AG08396 (cell line): Measurements from ENCODE around the gene TBC1D22A.
"Not testable (repeated sequence)": the region's sequence is repeated elsewhere in the genome, so short reads cannot be mapped to it uniquely, and the experiment has no call there.

Experiments
- DNase-seq: peaks from one replicate; pipeline ENCODE4 v3.0.0; 2012; ENCODE audit warnings: low spot score, mixed read lengths

Gene TBC1D22A

DNA sequence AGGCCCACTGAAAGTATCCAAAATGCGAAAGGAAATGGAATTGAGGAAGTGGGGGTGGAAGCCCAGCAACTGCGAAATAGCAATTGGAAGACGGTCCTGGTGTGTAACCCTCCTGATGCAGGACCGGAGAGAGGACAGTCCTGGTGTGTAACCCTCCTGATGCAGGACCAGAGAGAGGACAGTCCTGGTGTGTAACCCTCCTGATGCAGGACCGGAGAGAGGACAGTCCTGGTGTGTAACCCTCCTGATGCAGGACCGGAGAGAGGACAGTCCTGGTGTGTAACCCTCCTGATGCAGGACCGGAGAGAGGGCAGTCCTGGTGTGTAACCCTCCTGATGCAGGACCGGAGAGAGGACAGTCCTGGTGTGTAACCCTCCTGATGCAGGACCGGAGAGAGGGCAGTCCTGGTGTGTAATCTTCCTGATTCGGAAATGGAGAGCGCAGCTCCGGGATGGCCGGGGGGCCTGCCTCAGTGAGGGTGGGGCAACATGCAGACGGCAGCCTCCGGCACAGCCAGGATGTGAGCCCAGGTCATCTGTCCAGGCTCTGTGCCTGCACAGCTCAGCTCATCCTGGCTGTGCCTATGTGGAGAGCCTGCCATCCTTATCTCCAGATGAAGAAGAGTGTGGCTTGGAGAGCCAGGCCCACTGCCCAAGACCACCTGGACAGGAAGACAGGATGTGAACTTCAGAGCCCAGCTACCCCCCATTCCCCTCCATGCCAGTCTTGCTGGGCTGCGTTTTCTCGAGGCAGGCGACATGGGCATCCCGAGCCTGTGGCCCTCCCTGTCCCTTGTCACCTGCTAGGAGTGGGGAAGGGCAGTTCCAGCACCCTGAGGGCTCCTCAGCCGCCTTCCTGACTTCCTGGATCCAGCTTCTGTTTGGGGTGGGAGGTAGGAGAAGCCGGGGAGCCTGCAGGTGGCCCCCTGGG is 408.3 kb downstream of the TBC1D22A start:
- not testable (repeated sequence) for DNase-seq

DNA sequence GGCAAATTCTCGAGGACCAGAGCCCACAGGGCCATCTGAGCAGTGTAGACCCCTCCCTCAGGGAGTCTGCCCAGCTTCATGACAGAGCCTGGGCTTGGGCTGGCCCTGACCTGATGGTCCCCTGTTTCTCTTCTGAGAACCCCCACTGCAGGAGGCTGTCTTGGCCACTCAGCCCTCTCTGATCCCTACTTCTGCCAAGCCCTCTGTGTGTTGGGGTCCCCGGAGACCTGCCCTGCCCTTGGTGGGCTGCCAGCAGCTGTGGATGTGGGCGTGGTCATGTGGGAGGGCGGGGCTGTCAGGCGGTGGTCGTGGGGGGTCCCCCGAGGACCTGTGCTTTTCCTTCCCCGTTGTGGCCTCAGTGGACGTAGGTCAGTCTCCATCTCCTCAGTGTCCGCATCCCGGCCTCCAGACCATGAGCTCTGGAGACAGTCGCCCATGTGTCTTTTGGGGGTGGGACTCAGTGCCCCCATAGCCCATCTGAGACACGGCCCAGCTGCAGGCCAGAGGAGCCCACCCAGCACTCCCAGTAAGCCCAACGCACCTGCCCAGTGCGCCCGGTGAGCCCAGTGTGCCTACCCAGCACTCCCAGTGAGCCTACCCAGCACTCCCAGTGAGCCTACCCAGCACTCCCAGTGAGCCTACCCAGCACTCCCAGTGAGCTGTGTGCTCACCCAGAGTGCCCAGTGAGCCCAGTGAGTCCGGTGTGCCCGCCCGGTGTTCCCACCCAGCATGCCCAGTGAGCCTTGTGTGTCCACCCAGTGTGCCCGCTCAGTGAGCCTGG is 409.2 kb downstream of the TBC1D22A start:
- DNase-seq, result no peak

DNA sequence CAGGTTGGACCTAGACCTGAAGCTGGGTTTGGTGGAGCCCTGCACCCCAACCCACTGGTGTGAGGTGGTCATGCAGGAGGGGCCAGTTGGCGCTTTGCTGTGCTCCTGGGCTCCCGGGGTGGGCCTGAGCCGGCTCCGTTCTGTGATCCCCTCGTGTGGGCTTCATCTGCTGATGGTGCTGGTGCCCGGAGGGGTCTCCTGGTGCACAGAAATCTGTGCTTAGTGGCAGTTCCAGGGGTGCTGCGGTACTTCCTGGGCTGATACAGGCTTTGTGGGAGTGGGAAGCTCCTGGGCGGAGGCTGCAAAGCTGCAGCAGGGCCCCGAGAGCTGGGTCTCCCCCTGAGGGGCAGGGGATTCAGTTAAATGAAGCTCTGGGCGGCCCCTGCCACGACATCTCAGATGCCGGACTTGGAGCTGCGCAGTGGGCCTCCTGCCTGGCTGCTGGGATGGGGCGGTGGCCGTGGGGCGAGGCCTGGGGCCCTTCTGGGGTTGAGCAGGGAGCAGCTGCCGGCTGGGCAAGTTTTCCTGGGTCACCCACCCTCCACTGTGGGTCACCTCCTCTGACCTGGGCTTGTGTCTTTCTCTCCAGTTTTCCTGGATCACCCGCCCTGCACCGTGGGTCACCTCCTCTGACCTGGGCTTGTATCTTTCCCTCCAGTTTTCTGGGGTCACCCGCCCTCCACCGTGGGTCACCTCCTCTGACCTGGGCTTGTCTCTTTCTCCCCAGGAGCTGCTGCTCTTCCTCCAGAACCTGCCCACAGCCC is 410.5 kb downstream of the TBC1D22A start:
- no peak for DNase-seq

DNA sequence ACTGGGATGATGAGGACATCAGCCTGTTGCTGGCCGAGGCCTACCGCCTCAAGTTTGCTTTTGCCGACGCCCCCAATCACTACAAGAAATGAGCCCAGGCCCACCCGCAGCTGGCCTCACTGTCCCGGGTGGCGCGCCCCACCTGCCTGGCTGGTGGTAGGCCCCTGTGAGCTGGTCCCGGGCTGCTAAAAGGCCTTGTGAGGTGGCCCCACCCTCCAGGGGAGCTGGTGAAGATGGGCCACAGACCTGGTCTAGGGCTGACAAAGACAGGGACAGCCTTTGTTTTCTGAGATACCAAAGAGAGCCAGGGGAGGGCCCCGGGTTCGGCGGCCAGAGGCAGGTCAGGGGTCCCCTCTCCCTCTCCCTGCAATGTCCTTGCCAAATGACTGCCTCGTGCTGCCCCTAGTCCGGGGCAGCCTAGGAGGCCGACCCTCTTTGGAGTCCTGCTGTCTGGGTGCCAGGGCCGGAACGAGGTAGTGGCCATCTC is 411.1 kb downstream of the TBC1D22A start:
- DNase-seq, result no peak

DNA sequence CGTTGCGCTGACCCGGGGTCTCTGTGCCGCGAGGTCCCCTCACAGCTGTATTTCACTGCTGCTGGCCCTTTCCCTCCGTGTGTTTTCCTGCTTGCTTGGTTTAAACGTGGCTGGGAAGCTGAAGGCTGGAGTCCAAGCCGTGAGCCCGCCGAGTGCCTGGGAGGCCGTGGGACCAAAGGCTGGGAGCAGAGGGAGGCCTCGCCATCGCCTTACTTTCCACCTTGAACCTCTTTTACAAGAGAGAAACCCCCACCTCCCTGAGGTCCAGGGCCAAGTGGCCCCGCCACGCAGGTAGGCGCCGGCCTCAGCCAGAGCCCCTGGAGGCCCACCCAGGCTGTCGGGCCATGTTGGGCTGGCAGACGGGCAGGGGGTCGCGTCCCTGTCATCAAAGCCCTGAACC is 411.6 kb downstream of the TBC1D22A start:
- DNase-seq, result no peak

DNA sequence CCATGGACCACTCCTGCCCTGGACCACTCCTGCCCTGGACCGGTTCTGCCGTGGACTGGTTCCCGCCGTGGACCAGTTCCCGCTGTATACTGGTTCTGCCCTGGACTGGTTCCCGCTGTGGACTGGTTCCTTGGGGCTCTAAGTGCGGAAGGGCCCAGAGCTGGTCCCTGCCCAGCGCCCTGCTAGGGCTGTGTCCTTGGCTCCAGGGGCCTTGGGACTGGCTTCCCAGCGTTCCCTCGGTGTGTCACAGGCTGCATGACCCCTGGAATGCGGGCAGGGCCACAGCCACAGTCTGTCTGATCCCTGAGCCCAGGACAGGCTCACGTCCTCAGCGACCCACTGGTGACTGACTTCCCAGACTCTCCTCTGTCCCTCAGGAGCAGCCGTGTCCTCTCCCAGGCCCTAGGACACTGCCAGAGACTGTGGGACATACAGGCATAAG is 412.2 kb downstream of the TBC1D22A start:
- peak; percentile 17 for DNase-seq

DNA sequence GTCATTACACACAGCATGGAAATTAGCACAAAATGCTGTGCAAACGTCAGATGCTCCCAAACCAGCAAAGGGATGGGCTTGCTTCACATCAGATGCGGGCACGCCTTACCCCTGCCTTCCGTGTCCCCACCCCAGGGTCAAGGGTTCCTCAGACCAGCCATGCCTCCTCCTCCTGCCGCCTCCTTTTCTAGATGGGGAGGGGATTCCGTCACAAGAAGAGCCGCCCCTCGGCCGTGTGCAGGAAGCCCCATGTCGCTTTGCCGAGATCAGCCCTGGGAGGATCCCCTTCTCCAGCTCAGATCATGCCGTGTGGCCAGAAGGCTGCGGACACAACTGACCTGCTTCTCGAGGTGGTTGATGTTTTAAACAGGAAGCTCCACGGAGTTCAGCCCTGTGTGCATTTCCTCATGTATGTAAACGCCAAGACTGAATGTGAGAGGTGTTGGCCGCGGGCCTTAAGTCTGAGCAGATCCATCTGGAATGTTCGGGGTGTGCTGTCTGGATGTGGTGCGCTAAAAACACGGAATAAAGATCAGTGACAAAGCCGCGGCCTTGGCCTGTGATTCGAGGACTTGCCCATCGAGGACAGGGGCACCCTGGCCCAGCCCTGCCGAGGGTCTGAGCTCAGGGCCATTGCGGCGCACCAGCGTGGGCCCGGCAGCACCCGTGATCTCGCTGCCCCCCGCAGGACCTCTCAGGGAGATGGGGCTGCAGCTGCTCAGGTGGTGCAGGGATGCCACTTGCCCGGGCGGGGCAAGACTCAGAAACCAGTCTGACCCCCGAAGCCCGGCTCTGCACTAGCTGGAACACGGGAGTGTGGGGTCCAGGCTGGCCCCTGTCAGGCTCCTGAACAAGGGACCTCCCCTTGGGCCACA is 412.9 kb downstream of the TBC1D22A start:
- peak; percentile 86 for DNase-seq

DNA sequence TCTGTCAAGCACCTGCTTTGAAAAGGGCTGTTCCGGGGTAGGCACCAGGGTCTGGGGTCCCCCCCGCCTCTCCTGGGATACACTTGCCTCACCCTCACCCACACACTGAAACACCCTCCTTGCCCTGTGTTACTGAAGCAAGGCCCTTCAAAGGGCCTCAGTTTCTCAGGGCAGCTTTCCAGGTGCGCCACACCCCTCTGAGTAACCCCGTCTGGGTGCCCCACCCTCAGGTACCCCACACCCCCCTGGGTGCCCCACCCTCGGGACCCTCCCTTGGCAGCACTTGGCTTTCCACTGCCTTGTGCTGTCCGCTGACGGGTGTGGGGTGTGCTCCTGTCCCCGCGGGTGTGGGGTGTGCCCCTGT is 413.6 kb downstream of the TBC1D22A start:
- no peak for DNase-seq

DNA sequence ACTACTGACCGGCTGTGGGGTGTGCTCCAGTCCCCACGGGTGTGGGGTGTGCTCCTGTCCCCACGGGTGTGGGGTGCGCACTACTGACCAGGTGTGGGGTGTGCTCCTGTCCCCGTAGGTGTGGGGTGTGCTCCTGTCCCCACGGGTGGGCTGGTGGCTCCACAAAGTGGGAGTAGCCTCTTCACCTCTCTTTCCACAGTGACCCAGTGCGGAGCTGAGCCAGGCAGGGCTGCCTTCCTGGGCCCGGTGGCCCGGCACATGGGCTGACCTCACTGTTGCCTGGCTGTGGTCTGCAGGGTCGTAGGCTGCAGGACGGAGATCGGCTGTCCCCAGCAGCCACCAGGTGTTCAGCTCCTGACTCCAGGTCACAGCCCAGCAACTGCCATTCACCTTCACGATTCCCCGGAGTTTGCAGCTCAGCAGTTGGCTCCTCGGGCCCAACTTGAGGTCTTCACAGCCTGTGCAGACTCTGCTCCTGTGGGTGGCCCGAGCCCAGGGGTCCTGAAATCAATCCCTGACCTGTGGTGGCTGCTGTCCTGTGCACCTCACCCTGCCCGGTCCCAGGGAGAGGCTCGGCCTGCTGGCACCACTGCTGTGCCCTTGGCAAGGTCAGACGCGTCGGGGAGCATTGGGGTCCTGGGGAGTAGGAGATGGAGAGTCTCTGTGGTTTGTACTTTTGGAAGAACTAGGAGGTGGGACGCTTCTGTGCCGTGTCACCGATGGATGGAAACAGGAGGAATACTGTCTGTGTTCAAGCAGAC is 414.3 kb downstream of the TBC1D22A start:
- no peak for DNase-seq

DNA sequence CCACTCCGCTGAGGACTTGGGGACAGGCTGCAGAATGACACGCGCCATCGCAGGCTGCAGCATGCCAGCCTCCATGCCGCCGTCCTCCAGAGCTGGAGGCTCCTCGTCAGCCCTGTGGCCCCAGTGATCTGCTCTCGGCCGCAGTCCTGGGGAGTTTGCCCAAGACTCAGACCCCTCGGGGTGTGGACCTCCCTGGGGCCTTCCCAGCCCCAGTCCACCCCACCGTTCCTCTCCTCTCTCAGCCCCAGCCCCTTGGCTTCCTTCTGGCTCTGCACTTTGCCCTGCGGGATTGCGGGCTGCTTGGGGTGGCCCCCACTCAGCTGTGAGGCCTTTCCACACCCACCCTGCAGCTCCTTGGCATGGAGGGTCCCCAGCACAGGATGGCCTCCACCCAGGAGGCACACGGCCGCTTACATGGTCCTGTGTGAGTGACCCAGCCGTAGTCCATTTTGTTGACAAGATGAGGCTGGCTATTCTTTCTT is 414.9 kb downstream of the TBC1D22A start:
- no peak for DNase-seq

DNA sequence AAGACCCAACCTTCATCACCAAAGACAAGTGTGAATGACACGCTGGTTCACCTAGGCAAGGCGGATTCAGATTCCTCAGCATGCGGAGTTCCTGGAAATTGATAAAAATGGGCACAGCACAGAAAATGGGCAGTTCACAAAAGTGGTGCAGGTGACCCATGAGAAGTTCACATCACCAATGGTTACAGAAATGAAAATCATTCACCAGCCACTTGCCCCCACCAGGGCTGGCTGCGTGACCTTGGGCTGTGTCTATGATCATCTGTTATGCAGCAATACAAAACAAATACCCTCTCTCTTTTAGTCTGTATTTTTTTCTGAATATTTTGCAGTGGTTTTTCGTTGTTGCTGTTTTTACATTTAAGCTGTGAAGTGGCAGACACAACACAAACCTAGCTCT is 415.9 kb downstream of the TBC1D22A start:
- no peak for DNase-seq

DNA sequence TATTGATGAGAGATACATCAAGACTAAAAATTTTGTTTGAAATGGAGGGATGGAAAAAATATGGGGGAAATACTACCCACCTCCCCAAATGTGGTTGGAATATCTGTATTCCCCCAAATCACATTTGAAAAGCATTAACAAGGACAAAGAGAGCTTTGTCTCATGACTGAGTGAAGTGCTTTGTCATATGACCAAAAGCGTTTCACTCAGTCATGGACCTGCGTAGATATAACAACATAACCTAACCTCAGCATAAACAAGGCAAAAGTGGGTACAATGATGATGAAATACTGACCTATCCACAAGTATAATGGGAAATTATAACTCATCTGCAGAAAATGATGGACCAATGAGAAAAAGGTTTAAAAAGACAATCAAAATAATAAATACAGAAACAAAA is 418.3 kb downstream of the TBC1D22A start:
- DNase-seq, result no peak

DNA sequence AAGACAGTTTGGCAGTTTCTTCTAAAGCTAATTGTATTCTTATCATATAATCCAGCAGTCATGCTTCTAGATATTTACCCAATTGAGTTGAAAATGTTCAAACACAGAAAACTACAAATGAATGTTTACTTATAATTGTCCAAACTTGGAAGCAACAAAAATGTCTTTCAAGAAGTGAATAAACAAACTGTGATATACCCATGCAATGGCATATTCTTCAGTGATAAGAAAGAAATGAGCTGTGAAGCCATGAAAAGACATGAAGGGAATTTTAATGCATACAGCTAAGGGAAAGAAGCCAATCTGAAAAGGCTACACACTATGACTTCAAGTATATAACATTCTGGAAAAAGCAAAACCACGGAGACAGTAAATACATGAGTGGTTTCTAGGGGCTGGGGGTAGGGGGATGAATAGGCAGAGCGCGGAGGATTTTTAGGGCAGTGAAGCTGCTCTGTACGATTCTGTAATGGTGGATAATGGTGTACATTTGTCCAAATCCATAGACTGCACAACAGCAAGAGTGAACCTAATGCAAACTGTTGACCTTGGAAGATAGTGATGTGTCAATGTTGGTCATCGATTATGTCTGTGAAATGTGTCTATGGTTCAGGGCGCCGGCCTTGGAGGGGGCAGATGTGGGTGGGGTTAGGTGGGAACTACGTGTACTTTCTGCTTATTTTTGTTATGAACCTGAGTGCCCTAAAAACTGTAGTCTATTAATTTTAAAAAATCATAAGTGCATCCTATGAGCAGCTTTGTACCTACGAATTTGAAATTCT is 424.9 kb downstream of the TBC1D22A start:
- DNase-seq, result no peak

DNA sequence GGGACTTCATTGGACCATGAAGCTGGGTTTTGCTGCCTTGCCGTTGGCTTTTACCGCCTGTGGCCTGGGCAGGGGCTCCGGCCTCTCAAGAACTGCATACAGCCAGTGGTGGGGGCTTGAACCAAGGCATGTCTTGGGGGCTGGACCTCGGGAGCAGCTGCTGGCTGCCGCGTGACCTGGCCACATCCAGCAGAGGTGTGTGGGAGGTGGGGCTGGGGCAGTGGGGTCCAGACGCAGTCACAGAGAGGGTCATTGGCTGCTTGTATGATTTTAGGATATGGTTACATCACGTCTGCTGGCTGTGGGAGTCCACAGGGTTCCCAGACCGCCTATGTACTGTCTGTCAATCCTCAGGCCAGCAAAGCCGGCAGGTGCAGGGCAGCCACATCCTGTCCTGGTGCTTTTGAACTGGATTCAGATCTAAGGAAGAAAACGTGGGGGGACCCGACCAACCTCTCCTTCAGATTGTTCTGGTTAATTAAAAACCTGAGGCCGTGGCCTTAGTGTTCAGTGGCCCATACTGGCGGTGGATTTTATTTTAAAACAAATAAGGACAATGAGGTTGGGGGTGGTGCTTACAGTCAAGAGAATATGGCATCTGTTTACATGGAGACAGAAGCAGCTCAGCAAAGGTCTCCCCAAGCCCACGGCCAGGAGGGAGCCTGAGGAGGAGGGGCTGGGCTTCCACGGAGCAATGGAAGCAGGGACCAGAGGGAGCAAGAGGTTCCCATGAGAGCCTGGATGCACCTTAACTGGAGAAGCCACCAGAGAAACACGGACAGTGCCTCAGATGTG is 426.0 kb downstream of the TBC1D22A start:
- no peak for DNase-seq

DNA sequence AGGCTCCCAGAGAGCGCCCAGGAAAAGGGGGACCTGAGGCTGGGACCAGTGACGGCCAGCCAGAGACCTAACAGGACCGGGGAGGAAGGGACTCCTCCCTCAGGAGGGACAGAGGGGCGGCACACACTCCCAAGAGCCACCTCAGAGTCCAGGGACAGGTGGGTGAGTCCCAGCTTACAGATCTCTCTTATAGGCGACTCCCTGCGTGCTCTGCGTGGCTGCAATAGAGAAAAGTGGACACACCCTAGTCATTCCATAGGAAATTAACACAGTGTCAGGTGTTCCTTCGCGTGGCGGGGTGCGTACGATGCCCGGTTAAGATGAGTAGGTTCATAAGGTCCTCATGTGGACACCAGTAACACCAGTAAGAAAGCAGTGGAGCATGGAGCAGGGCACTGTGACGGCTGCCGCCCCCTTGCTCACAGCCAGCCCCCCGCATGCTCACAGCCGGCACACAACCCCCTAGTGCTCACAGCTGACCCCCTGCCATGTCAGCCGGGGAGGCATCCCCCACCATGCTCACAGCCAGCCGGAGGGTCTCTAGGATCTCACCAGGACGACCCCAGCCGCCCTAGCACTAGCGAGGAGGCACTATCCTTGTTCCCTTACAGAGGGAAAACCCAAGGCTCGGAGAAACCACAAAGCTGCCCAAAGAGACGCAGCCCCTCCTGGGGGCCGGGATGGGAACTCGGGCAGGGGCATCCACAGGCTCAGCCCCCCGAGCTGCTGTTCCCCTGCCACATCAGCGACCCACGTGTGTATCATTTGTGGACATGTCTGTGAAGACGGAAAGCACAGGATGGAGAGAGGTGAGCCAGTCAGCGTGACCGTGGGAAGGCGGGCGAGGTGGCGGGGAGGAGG is 426.8 kb downstream of the TBC1D22A start:
- DNase-seq, result no peak

DNA sequence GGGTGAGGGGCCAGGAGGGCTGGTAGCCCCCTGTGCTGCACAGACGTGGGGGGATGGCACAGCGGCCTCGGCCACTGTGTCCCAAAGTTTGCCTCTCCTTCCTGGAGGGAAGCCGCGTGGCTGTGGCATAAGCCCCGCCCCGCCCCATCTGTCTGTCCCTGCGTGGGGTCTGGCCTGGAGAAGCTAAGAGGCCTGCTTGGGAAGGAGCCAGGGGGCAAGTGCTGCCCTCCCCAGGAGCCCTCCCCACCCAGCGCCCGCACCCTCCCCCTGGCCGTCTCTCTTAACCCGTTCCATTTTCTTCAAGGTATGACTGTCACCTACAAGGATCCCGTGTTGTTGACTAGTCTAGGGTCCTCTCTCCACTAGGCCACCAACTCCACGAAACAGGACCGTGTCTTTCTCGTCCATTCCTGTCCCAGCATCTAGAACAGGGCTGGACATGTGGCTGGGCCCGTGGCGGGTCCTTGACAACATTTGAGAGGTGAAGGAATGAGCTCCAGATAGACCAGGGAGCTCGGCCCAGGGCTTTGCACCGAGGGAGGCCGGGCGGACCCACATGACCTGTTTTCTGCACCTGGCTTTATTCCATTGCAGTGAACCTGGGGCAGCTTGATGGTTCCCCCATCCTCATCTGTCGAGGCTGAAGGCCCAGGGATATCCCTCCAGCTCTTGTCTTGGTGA is 428.0 kb downstream of the TBC1D22A start:
- DNase-seq, result no peak
